ENCODE results near the gene PLCB2.

The PLCB2 gene

DNA sequence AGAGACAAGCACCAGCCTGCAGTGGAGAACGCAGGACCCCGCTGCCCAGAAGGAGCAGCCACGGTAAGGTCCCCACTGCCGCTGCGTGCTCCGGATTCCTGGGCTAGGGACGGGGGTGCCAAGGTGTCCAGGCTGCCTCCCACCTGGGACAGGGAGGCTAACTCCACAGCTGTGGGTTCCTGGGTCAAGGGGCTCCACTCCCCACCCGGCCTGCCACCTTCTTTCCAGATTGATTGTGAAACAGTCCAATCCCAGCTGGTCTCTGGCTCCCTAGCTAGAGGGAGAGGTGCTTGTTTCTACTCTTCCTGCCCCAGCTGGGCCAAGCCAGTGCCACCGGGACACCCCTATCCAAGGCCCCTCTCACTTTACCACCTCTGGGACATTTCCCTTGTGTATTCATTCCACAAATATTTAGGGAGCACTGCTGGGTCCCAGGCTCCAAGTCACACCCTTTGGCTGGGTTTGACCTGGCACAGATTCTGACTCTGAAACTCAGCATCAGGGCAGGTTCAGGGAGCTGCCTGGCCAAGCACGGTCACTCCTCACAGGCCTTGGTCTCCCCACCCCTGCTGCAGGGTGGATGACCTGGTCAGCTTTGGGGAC is 67.0 kb downstream of the PLCB2 start:
- no peak for DNase-seq

DNA sequence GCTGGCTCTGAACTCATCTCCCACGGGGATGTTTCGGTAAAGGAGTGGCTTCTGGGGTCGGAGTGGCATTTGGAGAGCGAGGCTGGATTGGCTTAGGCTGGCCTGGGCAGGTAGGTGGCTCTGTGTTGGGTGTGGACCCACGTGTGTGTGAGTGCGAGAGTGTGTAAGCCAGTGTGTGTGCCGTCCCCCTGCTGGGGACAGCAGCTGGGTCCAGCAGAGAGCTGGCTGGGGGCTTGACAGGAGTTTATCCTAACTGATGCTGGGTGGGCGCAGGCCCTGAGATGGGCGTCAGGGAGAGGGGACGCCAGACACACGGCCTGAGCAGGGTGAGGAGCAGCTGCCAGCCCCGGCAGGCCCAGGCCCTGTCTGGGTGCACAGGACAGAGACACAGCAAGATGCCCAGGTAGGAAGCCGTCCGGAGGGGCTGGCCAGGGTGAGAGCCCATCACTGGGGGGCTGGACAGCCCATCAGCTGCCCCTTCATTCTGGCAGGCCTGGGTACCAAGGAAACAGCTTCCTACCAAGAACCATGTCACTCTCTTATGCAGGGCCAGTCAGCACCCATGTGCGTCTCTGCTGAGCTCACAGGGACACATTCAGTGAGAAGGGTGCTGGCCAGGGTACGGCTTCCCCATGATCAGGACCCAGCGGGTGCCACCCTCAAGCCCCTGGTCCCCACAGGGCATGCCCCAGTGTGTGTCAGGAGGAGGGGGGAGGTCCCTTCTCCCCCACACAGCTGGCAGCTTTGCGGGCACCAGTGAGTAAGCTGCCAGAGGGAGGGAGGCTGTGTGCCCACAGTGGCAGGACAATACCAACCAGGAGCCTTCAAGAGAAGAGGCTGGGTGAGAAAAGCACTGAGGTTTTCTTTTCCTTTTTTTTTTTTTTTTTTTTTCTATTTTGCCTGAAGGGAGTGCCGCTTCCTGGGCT is 67.8 kb downstream of the PLCB2 start:
- peak in 9 of 51 donors; percentile 19 to 65 (median 40) for DNase-seq

DNA sequence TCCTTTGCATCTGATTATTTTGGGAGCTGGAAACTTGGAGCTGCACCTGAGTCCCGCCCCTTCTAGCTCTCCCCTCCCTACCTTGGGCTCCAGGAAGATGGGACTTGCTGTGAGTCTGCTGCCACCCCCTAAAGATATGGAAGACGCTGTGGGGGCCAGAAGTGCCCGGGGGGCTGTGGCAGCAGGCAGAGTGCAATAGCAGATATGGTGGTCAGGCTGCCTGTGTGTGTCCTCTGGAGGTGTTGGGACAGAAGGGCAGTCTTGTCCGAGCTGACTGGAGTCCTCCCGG is 68.4 kb downstream of the PLCB2 start:
- DNase-seq = no peak

DNA sequence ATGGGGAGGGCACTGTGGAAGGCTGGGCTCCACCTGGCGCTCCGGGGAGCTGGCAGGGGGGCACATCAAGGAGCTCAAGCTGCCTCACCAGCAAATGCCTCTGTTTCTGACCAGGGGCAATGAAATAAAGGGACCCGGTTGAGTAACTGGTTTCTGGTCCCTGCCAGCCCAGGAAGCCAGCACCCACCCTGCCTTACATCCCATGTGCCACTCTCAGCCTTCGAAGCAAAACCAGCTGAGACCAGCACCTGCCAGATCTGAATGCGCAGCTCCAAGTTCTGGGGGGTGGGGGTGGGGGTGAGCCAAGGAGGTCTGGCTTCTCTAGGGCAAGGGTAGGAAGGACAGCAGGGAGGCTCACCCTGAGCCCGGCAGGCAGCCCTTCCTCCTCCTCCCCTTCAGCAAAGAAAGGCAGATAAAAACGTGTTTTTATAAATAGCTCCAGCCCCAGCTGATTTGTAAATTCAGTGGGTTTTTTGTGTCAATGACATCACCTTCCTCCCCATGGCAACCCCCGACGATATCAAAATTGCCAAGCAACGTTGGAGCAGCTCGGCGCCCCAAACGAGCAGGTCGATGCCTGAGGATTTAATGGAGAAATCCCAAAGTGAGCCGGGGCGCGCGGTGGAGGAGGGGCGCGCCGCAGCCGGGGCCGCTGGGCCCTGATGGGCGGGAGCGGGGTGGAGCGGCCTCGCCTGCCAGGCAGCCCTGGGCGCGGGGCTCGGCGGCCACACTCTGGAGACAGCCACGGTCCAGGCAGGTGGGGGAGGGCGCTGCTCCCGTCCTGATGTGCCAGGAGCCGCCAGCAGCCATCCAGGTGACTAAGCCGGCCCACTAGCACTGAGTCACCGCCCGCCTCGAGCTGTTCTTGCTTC is 69.0 kb downstream of the PLCB2 start, which contains the start of gene PAK6:
Gene PAK6, plus strand, starts transcription at position 532 of the 872 bp plus-strand sequence. CDS start 25,723 bp downstream, outside the sequence.
- peak in 24 of 51 donors; percentile 19 to 85 (median 49) for DNase-seq
